ENCODE results near the gene LRRTM4.
A peak's percentile ranks its signal among the peaks of the same experiment; 100 is the strongest.
"Not testable (repeated sequence)": the region's sequence is repeated elsewhere in the genome, so short reads cannot be mapped to it uniquely, and the experiment has no call there.

The LRRTM4 gene

DNA sequence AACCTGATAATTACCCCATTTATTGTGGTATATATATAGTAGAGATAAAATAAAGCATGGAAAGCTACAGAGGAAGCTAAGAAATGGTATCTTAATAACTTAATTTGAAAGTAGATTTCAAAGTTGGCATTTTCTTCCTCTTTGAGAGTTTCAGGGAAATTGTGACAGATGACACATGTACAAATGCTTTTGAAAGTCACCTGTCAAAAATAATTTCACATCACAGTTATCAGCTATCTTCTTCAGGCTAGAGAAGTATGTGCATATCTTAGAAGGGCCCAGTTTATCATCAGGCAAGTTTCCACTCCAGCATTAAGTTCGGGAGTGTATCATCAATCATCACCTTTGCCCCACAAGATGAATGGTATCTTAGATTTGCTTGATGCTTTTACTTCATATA lies 457.9 kb downstream of the LRRTM4 start:
- TF ChIP-seq, protein P1, sequence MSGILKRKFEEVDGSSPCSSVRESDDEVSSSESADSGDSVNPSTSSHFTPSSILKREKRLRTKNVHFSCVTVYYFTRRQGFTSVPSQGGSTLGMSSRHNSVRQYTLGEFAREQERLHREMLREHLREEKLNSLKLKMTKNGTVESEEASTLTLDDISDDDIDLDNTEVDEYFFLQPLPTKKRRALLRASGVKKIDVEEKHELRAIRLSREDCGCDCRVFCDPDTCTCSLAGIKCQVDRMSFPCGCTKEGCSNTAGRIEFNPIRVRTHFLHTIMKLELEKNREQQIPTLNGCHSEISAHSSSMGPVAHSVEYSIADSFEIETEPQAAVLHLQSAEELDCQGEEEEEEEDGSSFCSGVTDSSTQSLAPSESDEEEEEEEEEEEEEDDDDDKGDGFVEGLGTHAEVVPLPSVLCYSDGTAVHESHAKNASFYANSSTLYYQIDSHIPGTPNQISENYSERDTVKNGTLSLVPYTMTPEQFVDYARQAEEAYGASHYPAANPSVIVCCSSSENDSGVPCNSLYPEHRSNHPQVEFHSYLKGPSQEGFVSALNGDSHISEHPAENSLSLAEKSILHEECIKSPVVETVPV (CRISPR knock-in tag; IDR thresholded peaks at IDR 0.05), result no peak
- TF ChIP-seq SNAI2 (CRISPR knock-in tag; IDR thresholded peaks at IDR 0.05) (no peak), ZNF8 (CRISPR knock-in tag; IDR thresholded peaks at IDR 0.05) (no peak), ISL1 (CRISPR knock-in tag; IDR thresholded peaks at IDR 0.05) (no peak), BACH2 (CRISPR knock-in tag; IDR thresholded peaks at IDR 0.05; ENCODE audit: borderline replicate concordance) (no peak), ZNF565 (CRISPR knock-in tag; conservative IDR thresholded peaks at IDR 0.05; ENCODE audit: low read depth) (no peak), ZFP3 (CRISPR knock-in tag; IDR thresholded peaks at IDR 0.05) (no peak), ZNF70 (CRISPR knock-in tag; IDR thresholded peaks at IDR 0.05) (no peak), RARB (CRISPR knock-in tag; IDR thresholded peaks at IDR 0.05) (no peak)
- TF ChIP-seq, protein P2, sequence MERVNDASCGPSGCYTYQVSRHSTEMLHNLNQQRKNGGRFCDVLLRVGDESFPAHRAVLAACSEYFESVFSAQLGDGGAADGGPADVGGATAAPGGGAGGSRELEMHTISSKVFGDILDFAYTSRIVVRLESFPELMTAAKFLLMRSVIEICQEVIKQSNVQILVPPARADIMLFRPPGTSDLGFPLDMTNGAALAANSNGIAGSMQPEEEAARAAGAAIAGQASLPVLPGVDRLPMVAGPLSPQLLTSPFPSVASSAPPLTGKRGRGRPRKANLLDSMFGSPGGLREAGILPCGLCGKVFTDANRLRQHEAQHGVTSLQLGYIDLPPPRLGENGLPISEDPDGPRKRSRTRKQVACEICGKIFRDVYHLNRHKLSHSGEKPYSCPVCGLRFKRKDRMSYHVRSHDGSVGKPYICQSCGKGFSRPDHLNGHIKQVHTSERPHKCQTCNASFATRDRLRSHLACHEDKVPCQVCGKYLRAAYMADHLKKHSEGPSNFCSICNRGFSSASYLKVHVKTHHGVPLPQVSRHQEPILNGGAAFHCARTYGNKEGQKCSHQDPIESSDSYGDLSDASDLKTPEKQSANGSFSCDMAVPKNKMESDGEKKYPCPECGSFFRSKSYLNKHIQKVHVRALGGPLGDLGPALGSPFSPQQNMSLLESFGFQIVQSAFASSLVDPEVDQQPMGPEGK (CRISPR knock-in tag; IDR thresholded peaks at IDR 0.05; ENCODE audit: borderline replicate concordance), result no peak
- TF ChIP-seq, protein P3, sequence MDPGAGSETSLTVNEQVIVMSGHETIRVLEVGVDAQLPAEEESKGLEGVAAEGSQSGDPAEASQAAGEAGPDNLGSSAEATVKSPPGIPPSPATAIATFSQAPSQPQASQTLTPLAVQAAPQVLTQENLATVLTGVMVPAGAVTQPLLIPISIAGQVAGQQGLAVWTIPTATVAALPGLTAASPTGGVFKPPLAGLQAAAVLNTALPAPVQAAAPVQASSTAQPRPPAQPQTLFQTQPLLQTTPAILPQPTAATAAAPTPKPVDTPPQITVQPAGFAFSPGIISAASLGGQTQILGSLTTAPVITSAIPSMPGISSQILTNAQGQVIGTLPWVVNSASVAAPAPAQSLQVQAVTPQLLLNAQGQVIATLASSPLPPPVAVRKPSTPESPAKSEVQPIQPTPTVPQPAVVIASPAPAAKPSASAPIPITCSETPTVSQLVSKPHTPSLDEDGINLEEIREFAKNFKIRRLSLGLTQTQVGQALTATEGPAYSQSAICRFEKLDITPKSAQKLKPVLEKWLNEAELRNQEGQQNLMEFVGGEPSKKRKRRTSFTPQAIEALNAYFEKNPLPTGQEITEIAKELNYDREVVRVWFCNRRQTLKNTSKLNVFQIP (CRISPR knock-in tag; IDR thresholded peaks at IDR 0.05; ENCODE audit: borderline replicate concordance, low read depth), result no peak
- TF ChIP-seq, protein P4, sequence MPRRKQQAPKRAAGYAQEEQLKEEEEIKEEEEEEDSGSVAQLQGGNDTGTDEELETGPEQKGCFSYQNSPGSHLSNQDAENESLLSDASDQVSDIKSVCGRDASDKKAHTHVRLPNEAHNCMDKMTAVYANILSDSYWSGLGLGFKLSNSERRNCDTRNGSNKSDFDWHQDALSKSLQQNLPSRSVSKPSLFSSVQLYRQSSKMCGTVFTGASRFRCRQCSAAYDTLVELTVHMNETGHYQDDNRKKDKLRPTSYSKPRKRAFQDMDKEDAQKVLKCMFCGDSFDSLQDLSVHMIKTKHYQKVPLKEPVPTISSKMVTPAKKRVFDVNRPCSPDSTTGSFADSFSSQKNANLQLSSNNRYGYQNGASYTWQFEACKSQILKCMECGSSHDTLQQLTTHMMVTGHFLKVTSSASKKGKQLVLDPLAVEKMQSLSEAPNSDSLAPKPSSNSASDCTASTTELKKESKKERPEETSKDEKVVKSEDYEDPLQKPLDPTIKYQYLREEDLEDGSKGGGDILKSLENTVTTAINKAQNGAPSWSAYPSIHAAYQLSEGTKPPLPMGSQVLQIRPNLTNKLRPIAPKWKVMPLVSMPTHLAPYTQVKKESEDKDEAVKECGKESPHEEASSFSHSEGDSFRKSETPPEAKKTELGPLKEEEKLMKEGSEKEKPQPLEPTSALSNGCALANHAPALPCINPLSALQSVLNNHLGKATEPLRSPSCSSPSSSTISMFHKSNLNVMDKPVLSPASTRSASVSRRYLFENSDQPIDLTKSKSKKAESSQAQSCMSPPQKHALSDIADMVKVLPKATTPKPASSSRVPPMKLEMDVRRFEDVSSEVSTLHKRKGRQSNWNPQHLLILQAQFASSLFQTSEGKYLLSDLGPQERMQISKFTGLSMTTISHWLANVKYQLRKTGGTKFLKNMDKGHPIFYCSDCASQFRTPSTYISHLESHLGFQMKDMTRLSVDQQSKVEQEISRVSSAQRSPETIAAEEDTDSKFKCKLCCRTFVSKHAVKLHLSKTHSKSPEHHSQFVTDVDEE (CRISPR knock-in tag; IDR thresholded peaks at IDR 0.05), result no peak
- no peak for ATAC-seq

DNA sequence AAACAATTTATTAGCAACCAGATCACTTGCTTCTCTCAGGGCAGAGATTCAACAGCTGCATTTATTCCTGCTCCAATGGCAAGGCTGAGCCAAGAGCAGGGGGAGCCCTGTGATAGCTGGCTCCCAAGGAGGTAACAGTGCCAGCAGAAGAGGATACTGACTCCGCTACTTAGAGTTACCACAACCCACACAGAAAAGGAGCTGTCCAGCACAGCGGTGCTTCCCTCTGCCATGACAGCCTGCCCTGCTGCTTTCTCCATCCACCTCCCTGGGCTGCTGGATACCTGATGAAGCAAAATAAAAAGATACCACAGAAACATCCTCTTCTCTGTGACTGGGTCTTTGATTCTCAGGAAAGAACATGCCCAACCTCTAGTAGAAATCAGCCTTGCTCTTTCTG lies 467.2 kb downstream of the LRRTM4 start:
- ATAC-seq, result no peak
- TF ChIP-seq CSDC2 (CRISPR knock-in tag; IDR thresholded peaks at IDR 0.05) (no peak), ZNF8 (CRISPR knock-in tag; IDR thresholded peaks at IDR 0.05) (peak; percentile 58; the same call in 1 of the 2 replicates)

GRCh38 chr2:77046339-77046738 lies 475.8 kb downstream of the LRRTM4 start:
- TF ChIP-seq OSR1 (CRISPR knock-in tag; IDR thresholded peaks at IDR 0.05) (no peak), ARNTL (CRISPR knock-in tag; IDR thresholded peaks at IDR 0.05; ENCODE audit: borderline replicate concordance, low read depth) (no peak), ZC3H10 (CRISPR knock-in tag; IDR thresholded peaks at IDR 0.05) (no peak), TOX (CRISPR knock-in tag; IDR thresholded peaks at IDR 0.05; ENCODE audit: borderline replicate concordance) (no peak), ESRRG (CRISPR knock-in tag; IDR thresholded peaks at IDR 0.05) (no peak), ZFP30 (CRISPR knock-in tag; IDR thresholded peaks at IDR 0.05) (no peak)
- TF ChIP-seq, protein P1 (CRISPR knock-in tag; IDR thresholded peaks at IDR 0.05), result no peak
- TF ChIP-seq, protein P2 (CRISPR knock-in tag; IDR thresholded peaks at IDR 0.05; ENCODE audit: borderline replicate concordance), result no peak
- TF ChIP-seq, protein P4 (CRISPR knock-in tag; IDR thresholded peaks at IDR 0.05), result no peak
- ATAC-seq, result no peak

GRCh38 chr2:77045456-77045855 lies 476.7 kb downstream of the LRRTM4 start:
- not testable (repeated sequence) for ATAC-seq
